Ascending aorta (tissue), 2 donors: ENCODE data around the gene FOXN3. TPM values are rescaled to one million over a fixed set of nuclear protein-coding genes. Genes with fewer than 3 reads are reported as not detected.

Experiments
- DNase-seq, 2 donors: peaks; one replicate each; pipeline ENCODE4 v3.0.0-alpha.2; 2019; ENCODE audit warnings: low spot score in 2 of 2
- H3K27ac ChIP-seq, 2 donors: fragments of 200-600 bp; sonication (generic); one replicate each; pipeline ENCODE4 v1.5.1; 2016 to 2017; ENCODE audit warnings: mild to moderate bottlenecking in 1 of 2
- H3K27me3 ChIP-seq: fragments of 200-600 bp; sonication (generic); one replicate; pipeline ENCODE4 v1.5.1; 2017
- H3K36me3 ChIP-seq, 2 donors: fragments of 200-600 bp; sonication (generic); one replicate each; pipeline ENCODE4 v1.5.1; 2016
- H3K4me1 ChIP-seq, 2 donors: fragments of 200-600 bp; sonication (generic); one replicate each; pipeline ENCODE4 v1.5.1; 2016 to 2017; ENCODE audit warnings: mild to moderate bottlenecking in 1 of 2
- H3K4me3 ChIP-seq, 2 donors: fragments of 200-600 bp; sonication (generic); one replicate each; pipeline ENCODE4 v1.5.1; 2016 to 2017; ENCODE audit warnings: mild to moderate bottlenecking in 1 of 2
- H3K9me3 ChIP-seq, 2 donors: fragments of 200-600 bp; sonication (generic); one replicate each; pipeline ENCODE4 v1.5.1; 2016
- intact Hi-C: fragments of 100-400 bp; cut with DNase I; formaldehyde crosslinking; loops from one replicate; pipeline ENCODE4 v1.15.1; 2023
- total RNA-seq: library from RNA; depleted of rRNA; stranded (reverse); fragments of >200 nt; gene quantifications from one replicate; pipeline ENCODE4 v1.1.0, GENCODE V29; 2016
- TF ChIP-seq, protein P1 (sequence below), 3 experiments: fragments of 200-600 bp in 2 of 3; fragments of 450-650 bp in 1 of 3; sonication (generic) in 2 of 3; IDR thresholded peaks; one replicate each; pipeline ENCODE4 v1.5.1; 2016 to 2019; ENCODE audit warnings: antibody characterized with exemption in 3 of 3, mild to moderate bottlenecking in 1 of 3, moderate library complexity in 1 of 3

The FOXN3 gene
- total RNA-seq, 1 donor from 2014 or later, result 96.3 TPM

DNA sequence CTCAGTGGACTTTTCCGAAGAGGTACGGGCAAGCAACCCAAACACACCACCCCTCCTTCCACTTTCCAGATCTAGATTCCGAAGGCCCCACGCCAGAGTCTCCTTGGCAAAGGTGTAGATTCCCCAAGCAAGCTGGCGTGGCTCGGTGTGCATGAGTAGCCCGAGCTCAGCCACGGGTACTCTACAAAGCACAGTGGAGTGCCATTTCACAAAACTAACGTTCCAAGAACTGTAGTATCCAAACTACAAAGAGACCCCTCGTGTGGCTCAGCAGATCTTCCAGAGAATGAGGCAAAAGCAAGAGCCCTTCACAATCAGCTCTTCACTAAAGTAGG, 72.1 kb downstream of the FOXN3 start:
- intact Hi-C loops, result no loop called here
- Histone ChIP-seq H3K27me3 (no peaks in the 10 kb centered on the region), H3K9me3 (no peaks in the 10 kb centered on the region), H3K4me1 (peaks cover 0 to 10% of the 10 kb centered on the region in 2 donors), H3K4me3 (no peak overlapping the region), H3K36me3 (peaks cover 0 to 9% of the 10 kb centered on the region in 2 donors), H3K27ac (peak overlapping the region in 1 of 2 donors; percentile 13)
- DNase-seq, result no peak
- TF ChIP-seq, protein P1, sequence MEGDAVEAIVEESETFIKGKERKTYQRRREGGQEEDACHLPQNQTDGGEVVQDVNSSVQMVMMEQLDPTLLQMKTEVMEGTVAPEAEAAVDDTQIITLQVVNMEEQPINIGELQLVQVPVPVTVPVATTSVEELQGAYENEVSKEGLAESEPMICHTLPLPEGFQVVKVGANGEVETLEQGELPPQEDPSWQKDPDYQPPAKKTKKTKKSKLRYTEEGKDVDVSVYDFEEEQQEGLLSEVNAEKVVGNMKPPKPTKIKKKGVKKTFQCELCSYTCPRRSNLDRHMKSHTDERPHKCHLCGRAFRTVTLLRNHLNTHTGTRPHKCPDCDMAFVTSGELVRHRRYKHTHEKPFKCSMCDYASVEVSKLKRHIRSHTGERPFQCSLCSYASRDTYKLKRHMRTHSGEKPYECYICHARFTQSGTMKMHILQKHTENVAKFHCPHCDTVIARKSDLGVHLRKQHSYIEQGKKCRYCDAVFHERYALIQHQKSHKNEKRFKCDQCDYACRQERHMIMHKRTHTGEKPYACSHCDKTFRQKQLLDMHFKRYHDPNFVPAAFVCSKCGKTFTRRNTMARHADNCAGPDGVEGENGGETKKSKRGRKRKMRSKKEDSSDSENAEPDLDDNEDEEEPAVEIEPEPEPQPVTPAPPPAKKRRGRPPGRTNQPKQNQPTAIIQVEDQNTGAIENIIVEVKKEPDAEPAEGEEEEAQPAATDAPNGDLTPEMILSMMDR (IDR thresholded peaks at IDR 0.05), result no peak

DNA sequence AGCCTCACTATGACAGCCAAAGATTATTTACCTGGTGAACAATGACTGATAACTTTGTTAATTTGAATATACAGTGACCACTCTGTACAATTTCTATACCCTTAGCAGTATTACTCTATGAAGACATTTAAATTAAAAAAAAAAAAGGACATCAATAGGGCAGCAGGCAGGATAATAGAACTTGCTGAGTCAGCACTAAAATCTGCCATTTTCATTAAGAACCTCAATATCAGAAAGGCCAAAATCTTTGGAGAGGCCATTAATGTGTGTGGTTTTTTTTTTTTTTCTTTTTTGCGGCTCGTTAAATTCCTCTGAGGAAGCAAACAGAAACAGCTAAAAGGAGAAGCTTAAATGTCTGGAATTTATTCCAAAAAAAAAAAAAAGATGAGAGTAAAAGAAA, 73.7 kb downstream of the FOXN3 start:
- no peak overlapping the region for H3K27ac ChIP-seq
- TF ChIP-seq, protein P1 (IDR thresholded peaks at IDR 0.05), result no peak
- H3K4me1 ChIP-seq, result peaks cover 3 to 21% of the 10 kb centered on the region in 2 donors
- DNase-seq, result no peak
- H3K27me3 ChIP-seq, result no peaks in the 10 kb centered on the region
- H3K9me3 ChIP-seq, result no peaks in the 10 kb centered on the region
- intact Hi-C loops, result no loop called here
- no peak overlapping the region for H3K4me3 ChIP-seq
- H3K36me3 ChIP-seq, result peaks cover 0 to 5% of the 10 kb centered on the region in 2 donors

DNA sequence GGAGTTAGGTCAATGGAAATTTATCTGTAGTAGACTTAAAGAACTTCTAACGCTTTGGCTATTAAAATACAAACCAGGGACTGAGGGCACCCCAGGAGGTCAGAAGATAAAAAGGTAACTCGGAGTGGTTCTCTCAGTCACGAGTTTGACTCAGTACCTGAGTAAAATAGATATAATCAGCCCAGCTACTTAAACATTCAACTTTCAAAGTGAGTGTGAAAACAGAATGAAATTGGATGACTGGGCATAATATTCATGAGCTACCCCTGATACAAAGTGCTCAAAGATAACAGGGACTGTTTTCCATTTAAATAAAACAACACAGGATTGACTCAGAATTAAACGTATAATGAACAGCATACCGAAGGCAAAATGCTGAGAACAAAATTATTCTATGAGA, 75.0 kb downstream of the FOXN3 start:
- H3K4me3 ChIP-seq, result no peak overlapping the region
- H3K4me1 ChIP-seq, result peaks cover 3 to 27% of the 10 kb centered on the region in 2 donors
- no peaks in the 10 kb centered on the region for H3K27me3 ChIP-seq
- no peaks in the 10 kb centered on the region for H3K9me3 ChIP-seq
- intact Hi-C loops, result no loop called here
- DNase-seq, result no peak
- TF ChIP-seq, protein P1 (IDR thresholded peaks at IDR 0.05), result no peak
- H3K27ac ChIP-seq, result no peak overlapping the region
- H3K36me3 ChIP-seq, result no peaks in the 10 kb centered on the region

GRCh38 chr14:89340200-89341181, 76.5 kb downstream of the FOXN3 start:
- Histone ChIP-seq H3K27ac (peak overlapping the region; percentile 16 to 60), H3K4me3 (no peak overlapping the region), H3K36me3 (no peaks in the 10 kb centered on the region), H3K4me1 (peaks cover 3 to 27% of the 10 kb centered on the region in 2 donors), H3K27me3 (no peaks in the 10 kb centered on the region), H3K9me3 (no peaks in the 10 kb centered on the region)
- DNase-seq, result no peak
- TF ChIP-seq, protein P1 (IDR thresholded peaks at IDR 0.05), result no peak
- intact Hi-C loops, result no loop called here

- Histone ChIP-seq H3K27me3 (no peaks in the 10 kb centered on the region), H3K4me1 (peaks cover 3 to 30% of the 10 kb centered on the region in 2 donors), H3K4me3 (no peak overlapping the region), H3K36me3 (no peaks in the 10 kb centered on the region), H3K9me3 (no peaks in the 10 kb centered on the region), H3K27ac (peak overlapping the region; percentile 16 to 60)
- TF ChIP-seq, protein P1 (IDR thresholded peaks at IDR 0.05), result no peak
- intact Hi-C loops, result loop anchor here (5.0 kb wide), 1 partner anchor 37 kb away; no protein-coding TSS in a partner anchor
- DNase-seq, result no peak
Measured at GRCh38 chr14:89339579-89339978, 77.5 kb downstream of the FOXN3 start.
